ENCODE measurements around the gene SSUH2. TPM values are rescaled to one million over a fixed set of nuclear protein-coding genes. Genes with fewer than 3 reads are reported as not detected.

The SSUH2 gene
- total RNA-seq, 2 experiments from 2014 or later = 0.11 to 0.31 TPM

- ChIA-PET POLR2A (no interaction called here), CTCF (no interaction called here)
- no peak for TF ChIP-seq CTCF (IDR thresholded peaks at IDR 0.05)
- no peaks in the 10 kb centered on the region for H3K4me1 Mint-ChIP-seq (ENCODE audit: low read depth)
- no peaks in the 10 kb centered on the region for H3K36me3 Mint-ChIP-seq (ENCODE audit: low read depth)
- no peak for DNase-seq
- no peaks in the 10 kb centered on the region for H3K9me3 Mint-ChIP-seq
- no peak overlapping the region for H3K27ac Mint-ChIP-seq
- no peak overlapping the region for H3K4me3 Mint-ChIP-seq
- peaks cover 7% of the 10 kb centered on the region for H3K27me3 Mint-ChIP-seq
- no peak for ATAC-seq
- intact Hi-C loops (cut with micrococcal nuclease) = no loop called here
Measured at GRCh38 chr3:8647137-8647985, 2.8 kb upstream of the SSUH2 start.

GRCh38 chr3:8646313-8646938, 1.8 kb upstream of the SSUH2 start:
- intact Hi-C loops (cut with micrococcal nuclease) = no loop called here

GRCh38 chr3:8645712-8646111, 1.1 kb upstream of the SSUH2 start:
- CTCF ChIA-PET = no interaction called here
- Mint-ChIP-seq H3K36me3 (ENCODE audit: low read depth) (no peaks in the 10 kb centered on the region), H3K9me3 (no peaks in the 10 kb centered on the region), H3K4me1 (ENCODE audit: low read depth) (no peaks in the 10 kb centered on the region), H3K27ac (no peak overlapping the region), H3K27me3 (peaks cover 5% of the 10 kb centered on the region), H3K4me3 (no peak overlapping the region)
- no peak for DNase-seq
- intact Hi-C loops (cut with micrococcal nuclease) = no loop called here
- no peak for TF ChIP-seq CTCF (IDR thresholded peaks at IDR 0.05)
- no peak for ATAC-seq
- POLR2A ChIA-PET = no interaction called here

More at GRCh38 chr3:8646313-8646938, 1.8 kb upstream of the SSUH2 start:
- Mint-ChIP-seq H3K27me3 (peaks cover 5% of the 10 kb centered on the region), H3K36me3 (ENCODE audit: low read depth) (no peaks in the 10 kb centered on the region), H3K27ac (no peak overlapping the region), H3K4me1 (ENCODE audit: low read depth) (no peaks in the 10 kb centered on the region), H3K9me3 (no peaks in the 10 kb centered on the region), H3K4me3 (no peak overlapping the region)
- CTCF ChIA-PET = no interaction called here
- POLR2A ChIA-PET = no interaction called here
- no peak for TF ChIP-seq CTCF (IDR thresholded peaks at IDR 0.05)
- DNase-seq (no peak), ATAC-seq (no peak)

GRCh38 chr3:8643693-8644365, 769 bp downstream of the SSUH2 start:
- POLR2A ChIA-PET = no interaction called here
- intact Hi-C loops (cut with micrococcal nuclease) = no loop called here
- no peaks in the 10 kb centered on the region for H3K4me1 Mint-ChIP-seq (ENCODE audit: low read depth)
- DNase-seq (no peak), ATAC-seq (no peak)
- peaks cover 7% of the 10 kb centered on the region for H3K27me3 Mint-ChIP-seq
- CTCF ChIA-PET = interaction anchor here (0.6 to 1.5 kb wide), 2 partner anchors 18 to 19 kb away, joined by 3 to 7 read pairs; no protein-coding TSS in a partner anchor
- H3K27ac Mint-ChIP-seq = no peak overlapping the region
- H3K36me3 Mint-ChIP-seq (ENCODE audit: low read depth) = no peaks in the 10 kb centered on the region
- H3K4me3 Mint-ChIP-seq = no peak overlapping the region
- TF ChIP-seq CTCF (IDR thresholded peaks at IDR 0.05) = no peak
- H3K9me3 Mint-ChIP-seq = no peaks in the 10 kb centered on the region

- Mint-ChIP-seq H3K4me3 (no peak overlapping the region), H3K27me3 (peaks cover 7% of the 10 kb centered on the region), H3K36me3 (ENCODE audit: low read depth) (no peaks in the 10 kb centered on the region), H3K4me1 (ENCODE audit: low read depth) (no peaks in the 10 kb centered on the region), H3K9me3 (no peaks in the 10 kb centered on the region), H3K27ac (no peak overlapping the region)
- CTCF ChIA-PET = interaction anchor here (1.4 kb wide), 1 partner anchor 128 kb away, joined by 3 read pairs; no protein-coding TSS in a partner anchor
- intact Hi-C loops (cut with micrococcal nuclease) = no loop called here
- ATAC-seq = no peak
- POLR2A ChIA-PET = no interaction called here
- no peak for TF ChIP-seq CTCF (IDR thresholded peaks at IDR 0.05)
- DNase-seq = no peak
Measured at GRCh38 chr3:8642001-8642400, 2.6 kb downstream of the SSUH2 start.
